ENCODE data around the gene LTA.

The LTA gene

GRCh38 chr6:31532644-31533454, 39.2 kb upstream of the LTA start:
- H3K36me3 ChIP-seq (ENCODE audit: control insufficient read depth, insufficient read depth, low read length) = peaks cover 88% of the 10 kb centered on the region
- 92 to 97% methylated on average over 3 of the region's 9 CpGs for WGBS, 2 experiments (ENCODE audit: insufficient coverage in 2 of 2)
- no peak overlapping the region for H3K4me3 ChIP-seq (ENCODE audit: extremely low read depth, insufficient read depth, low read length, poor library complexity, severe bottlenecking)
- no peak overlapping the region for H3K27ac ChIP-seq (ENCODE audit: low read depth, low read length, severe bottlenecking)
- H3K9me3 ChIP-seq (ENCODE audit: control insufficient read depth, low read length) = no peaks in the 10 kb centered on the region
- H3K4me1 ChIP-seq (ENCODE audit: control insufficient read depth, insufficient read depth, low read length, poor library complexity, severe bottlenecking) = no peaks in the 10 kb centered on the region

GRCh38 chr6:31533455-31533841, 38.6 kb upstream of the LTA start:
- Histone ChIP-seq H3K9me3 (ENCODE audit: control insufficient read depth, low read length) (no peaks in the 10 kb centered on the region), H3K4me3 (ENCODE audit: extremely low read depth, insufficient read depth, low read length, poor library complexity, severe bottlenecking) (no peak overlapping the region), H3K4me1 (ENCODE audit: control insufficient read depth, insufficient read depth, low read length, poor library complexity, severe bottlenecking) (peaks cover 2% of the 10 kb centered on the region), H3K36me3 (ENCODE audit: control insufficient read depth, insufficient read depth, low read length) (peaks cover 94% of the 10 kb centered on the region), H3K27ac (ENCODE audit: low read depth, low read length, severe bottlenecking) (no peak overlapping the region)
- WGBS, 2 experiments (ENCODE audit: insufficient coverage in 2 of 2) = 100% methylated on average over 1 of the region's 1 CpG; no CpG with 5 or more reads in 1 of the 2 experiments

- H3K4me3 ChIP-seq (ENCODE audit: extremely low read depth, insufficient read depth, low read length, poor library complexity, severe bottlenecking) = no peak overlapping the region
- no peak overlapping the region for H3K27ac ChIP-seq (ENCODE audit: low read depth, low read length, severe bottlenecking)
- H3K4me1 ChIP-seq (ENCODE audit: control insufficient read depth, insufficient read depth, low read length, poor library complexity, severe bottlenecking) = peaks cover 5% of the 10 kb centered on the region
- no peaks in the 10 kb centered on the region for H3K9me3 ChIP-seq (ENCODE audit: control insufficient read depth, low read length)
- WGBS, 2 experiments (ENCODE audit: insufficient coverage in 2 of 2) = 92 to 100% methylated on average over 2 to 6 of the region's 6 CpGs
- H3K36me3 ChIP-seq (ENCODE audit: control insufficient read depth, insufficient read depth, low read length) = peaks cover 99% of the 10 kb centered on the region
These were observed 38.1 kb upstream of the LTA start for GRCh38 chr6:31534011-31534410.

GRCh38 chr6:31534521-31535040, 37.5 kb upstream of the LTA start:
- Histone ChIP-seq H3K27ac (ENCODE audit: low read depth, low read length, severe bottlenecking) (no peak overlapping the region), H3K36me3 (ENCODE audit: control insufficient read depth, insufficient read depth, low read length) (peaks cover 100% of the 10 kb centered on the region), H3K4me3 (ENCODE audit: extremely low read depth, insufficient read depth, low read length, poor library complexity, severe bottlenecking) (no peak overlapping the region), H3K9me3 (ENCODE audit: control insufficient read depth, low read length) (no peaks in the 10 kb centered on the region), H3K4me1 (ENCODE audit: control insufficient read depth, insufficient read depth, low read length, poor library complexity, severe bottlenecking) (peaks cover 5% of the 10 kb centered on the region)
- 96 to 98% methylated on average over 12 to 24 of the region's 24 CpGs for WGBS, 2 experiments (ENCODE audit: insufficient coverage in 2 of 2)

GRCh38 chr6:31535538-31536324, 36.4 kb upstream of the LTA start:
- Histone ChIP-seq H3K27ac (ENCODE audit: low read depth, low read length, severe bottlenecking) (no peak overlapping the region), H3K4me1 (ENCODE audit: control insufficient read depth, insufficient read depth, low read length, poor library complexity, severe bottlenecking) (peaks cover 12% of the 10 kb centered on the region), H3K4me3 (ENCODE audit: extremely low read depth, insufficient read depth, low read length, poor library complexity, severe bottlenecking) (no peak overlapping the region), H3K9me3 (ENCODE audit: control insufficient read depth, low read length) (no peaks in the 10 kb centered on the region), H3K36me3 (ENCODE audit: control insufficient read depth, insufficient read depth, low read length) (peaks cover 100% of the 10 kb centered on the region)
- WGBS, 2 experiments (ENCODE audit: insufficient coverage in 2 of 2) = no CpG with 5 or more reads among the region's 2 CpGs

GRCh38 chr6:31538805-31539400, 33.2 kb upstream of the LTA start:
- 94 to 100% methylated on average over 3 of the region's 6 CpGs for WGBS, 2 experiments (ENCODE audit: insufficient coverage in 2 of 2)
- peak overlapping the region; percentile 93 for H3K4me3 ChIP-seq (ENCODE audit: extremely low read depth, insufficient read depth, low read length, poor library complexity, severe bottlenecking)
- H3K9me3 ChIP-seq (ENCODE audit: control insufficient read depth, low read length) = no peaks in the 10 kb centered on the region
- H3K27ac ChIP-seq (ENCODE audit: low read depth, low read length, severe bottlenecking) = no peak overlapping the region
- peaks cover 73% of the 10 kb centered on the region for H3K36me3 ChIP-seq (ENCODE audit: control insufficient read depth, insufficient read depth, low read length)
- peaks cover 12% of the 10 kb centered on the region for H3K4me1 ChIP-seq (ENCODE audit: control insufficient read depth, insufficient read depth, low read length, poor library complexity, severe bottlenecking)

- WGBS, 2 experiments (ENCODE audit: insufficient coverage in 2 of 2) = 100% methylated on average over 1 of the region's 4 CpGs; no CpG with 5 or more reads in 1 of the 2 experiments
- H3K9me3 ChIP-seq (ENCODE audit: control insufficient read depth, low read length) = no peaks in the 10 kb centered on the region
- H3K4me1 ChIP-seq (ENCODE audit: control insufficient read depth, insufficient read depth, low read length, poor library complexity, severe bottlenecking) = peaks cover 14% of the 10 kb centered on the region
- H3K36me3 ChIP-seq (ENCODE audit: control insufficient read depth, insufficient read depth, low read length) = peaks cover 56% of the 10 kb centered on the region
- H3K27ac ChIP-seq (ENCODE audit: low read depth, low read length, severe bottlenecking) = no peak overlapping the region
- peak overlapping the region; percentile 93 for H3K4me3 ChIP-seq (ENCODE audit: extremely low read depth, insufficient read depth, low read length, poor library complexity, severe bottlenecking)
These were observed 31.4 kb upstream of the LTA start for GRCh38 chr6:31540640-31541039.

- Histone ChIP-seq H3K4me1 (ENCODE audit: control insufficient read depth, insufficient read depth, low read length, poor library complexity, severe bottlenecking) (peaks cover 19% of the 10 kb centered on the region), H3K27ac (ENCODE audit: low read depth, low read length, severe bottlenecking) (peak overlapping the region; percentile 99), H3K4me3 (ENCODE audit: extremely low read depth, insufficient read depth, low read length, poor library complexity, severe bottlenecking) (peak overlapping the region; percentile 93), H3K9me3 (ENCODE audit: control insufficient read depth, low read length) (no peaks in the 10 kb centered on the region), H3K36me3 (ENCODE audit: control insufficient read depth, insufficient read depth, low read length) (peaks cover 50% of the 10 kb centered on the region)
- WGBS, 2 experiments (ENCODE audit: insufficient coverage in 2 of 2) = 0 to 2% methylated on average over 5 to 7 of the region's 21 CpGs
These were observed 30.9 kb upstream of the LTA start for GRCh38 chr6:31541059-31541657.

GRCh38 chr6:31541658-31542521, 30.2 kb upstream of the LTA start, which contains the start of gene DDX39B:
TSS of gene DDX39B (minus strand) at chr6:31542003. CDS start at chr6:31540532, 1,471 bp downstream.
- H3K36me3 ChIP-seq (ENCODE audit: control insufficient read depth, insufficient read depth, low read length) = peaks cover 43% of the 10 kb centered on the region
- H3K27ac ChIP-seq (ENCODE audit: low read depth, low read length, severe bottlenecking) = peak within 1 kb of the TSS; percentile 99
- H3K9me3 ChIP-seq (ENCODE audit: control insufficient read depth, low read length) = no peaks in the 10 kb centered on the region
- 0% methylated on average over 34 to 40 of the region's 43 CpGs for WGBS, 2 experiments (ENCODE audit: insufficient coverage in 2 of 2)
- H3K4me3 ChIP-seq (ENCODE audit: extremely low read depth, insufficient read depth, low read length, poor library complexity, severe bottlenecking) = peak within 1 kb of the TSS; percentile 93
- peaks cover 21% of the 10 kb centered on the region for H3K4me1 ChIP-seq (ENCODE audit: control insufficient read depth, insufficient read depth, low read length, poor library complexity, severe bottlenecking)

Measured in mesodermal cell (in vitro differentiated cells).